Measurements from ENCODE around the gene ST8SIA6.

DNA sequence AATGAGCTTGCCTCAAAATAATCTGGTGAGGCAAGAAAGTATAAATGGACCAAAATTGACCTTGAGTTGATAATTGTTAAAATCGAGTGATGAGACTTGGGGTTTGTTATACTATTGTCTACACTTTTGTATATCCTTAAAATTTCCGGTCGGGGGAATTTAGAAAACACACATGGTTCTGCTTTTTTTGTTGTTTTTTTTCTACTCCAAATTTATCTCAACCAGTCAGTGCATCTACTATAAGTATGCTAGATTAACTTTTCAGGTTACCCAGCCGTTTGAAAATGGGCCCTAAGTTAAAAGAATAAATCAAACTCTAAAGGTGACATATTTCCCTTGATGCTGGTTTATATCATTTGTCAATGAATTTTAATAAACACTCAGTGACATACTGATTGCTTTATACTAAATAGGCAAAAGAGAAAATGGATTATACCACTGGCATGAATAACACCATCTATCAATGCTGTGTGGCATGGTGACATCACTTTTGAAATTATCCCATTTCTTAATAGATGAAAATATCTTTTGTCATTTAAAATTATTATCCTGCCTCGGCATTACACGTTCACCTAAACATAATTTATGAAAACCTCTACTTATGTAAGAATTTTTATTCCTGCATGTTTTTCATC is 40.3 kb upstream of the ST8SIA6 start:
- TF ChIP-seq, protein P1, sequence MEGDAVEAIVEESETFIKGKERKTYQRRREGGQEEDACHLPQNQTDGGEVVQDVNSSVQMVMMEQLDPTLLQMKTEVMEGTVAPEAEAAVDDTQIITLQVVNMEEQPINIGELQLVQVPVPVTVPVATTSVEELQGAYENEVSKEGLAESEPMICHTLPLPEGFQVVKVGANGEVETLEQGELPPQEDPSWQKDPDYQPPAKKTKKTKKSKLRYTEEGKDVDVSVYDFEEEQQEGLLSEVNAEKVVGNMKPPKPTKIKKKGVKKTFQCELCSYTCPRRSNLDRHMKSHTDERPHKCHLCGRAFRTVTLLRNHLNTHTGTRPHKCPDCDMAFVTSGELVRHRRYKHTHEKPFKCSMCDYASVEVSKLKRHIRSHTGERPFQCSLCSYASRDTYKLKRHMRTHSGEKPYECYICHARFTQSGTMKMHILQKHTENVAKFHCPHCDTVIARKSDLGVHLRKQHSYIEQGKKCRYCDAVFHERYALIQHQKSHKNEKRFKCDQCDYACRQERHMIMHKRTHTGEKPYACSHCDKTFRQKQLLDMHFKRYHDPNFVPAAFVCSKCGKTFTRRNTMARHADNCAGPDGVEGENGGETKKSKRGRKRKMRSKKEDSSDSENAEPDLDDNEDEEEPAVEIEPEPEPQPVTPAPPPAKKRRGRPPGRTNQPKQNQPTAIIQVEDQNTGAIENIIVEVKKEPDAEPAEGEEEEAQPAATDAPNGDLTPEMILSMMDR (IDR thresholded peaks at IDR 0.05 in 2 of 3, conservative IDR thresholded peaks at IDR 0.05 in 1 of 3; ENCODE audit: control insufficient read depth in 2 of 3, extremely low read depth in 1 of 3, insufficient read depth in 1 of 3, low read depth in 3 of 3, low read length in 3 of 3) = no peak
- TF ChIP-seq, protein P2, sequence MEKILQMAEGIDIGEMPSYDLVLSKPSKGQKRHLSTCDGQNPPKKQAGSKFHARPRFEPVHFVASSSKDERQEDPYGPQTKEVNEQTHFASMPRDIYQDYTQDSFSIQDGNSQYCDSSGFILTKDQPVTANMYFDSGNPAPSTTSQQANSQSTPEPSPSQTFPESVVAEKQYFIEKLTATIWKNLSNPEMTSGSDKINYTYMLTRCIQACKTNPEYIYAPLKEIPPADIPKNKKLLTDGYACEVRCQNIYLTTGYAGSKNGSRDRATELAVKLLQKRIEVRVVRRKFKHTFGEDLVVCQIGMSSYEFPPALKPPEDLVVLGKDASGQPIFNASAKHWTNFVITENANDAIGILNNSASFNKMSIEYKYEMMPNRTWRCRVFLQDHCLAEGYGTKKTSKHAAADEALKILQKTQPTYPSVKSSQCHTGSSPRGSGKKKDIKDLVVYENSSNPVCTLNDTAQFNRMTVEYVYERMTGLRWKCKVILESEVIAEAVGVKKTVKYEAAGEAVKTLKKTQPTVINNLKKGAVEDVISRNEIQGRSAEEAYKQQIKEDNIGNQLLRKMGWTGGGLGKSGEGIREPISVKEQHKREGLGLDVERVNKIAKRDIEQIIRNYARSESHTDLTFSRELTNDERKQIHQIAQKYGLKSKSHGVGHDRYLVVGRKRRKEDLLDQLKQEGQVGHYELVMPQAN (conservative IDR thresholded peaks at IDR 0.05) = no peak
- no peak for TF ChIP-seq POLR2A (IDR thresholded peaks at IDR 0.05; ENCODE audit: low read depth, low read length)
- TF ChIP-seq MXI1 (IDR thresholded peaks at IDR 0.05; ENCODE audit: low read depth, low read length) = no peak
- TF ChIP-seq RFX5 (IDR thresholded peaks at IDR 0.05; ENCODE audit: low read depth, low read length) = no peak
- TF ChIP-seq, protein P3, sequence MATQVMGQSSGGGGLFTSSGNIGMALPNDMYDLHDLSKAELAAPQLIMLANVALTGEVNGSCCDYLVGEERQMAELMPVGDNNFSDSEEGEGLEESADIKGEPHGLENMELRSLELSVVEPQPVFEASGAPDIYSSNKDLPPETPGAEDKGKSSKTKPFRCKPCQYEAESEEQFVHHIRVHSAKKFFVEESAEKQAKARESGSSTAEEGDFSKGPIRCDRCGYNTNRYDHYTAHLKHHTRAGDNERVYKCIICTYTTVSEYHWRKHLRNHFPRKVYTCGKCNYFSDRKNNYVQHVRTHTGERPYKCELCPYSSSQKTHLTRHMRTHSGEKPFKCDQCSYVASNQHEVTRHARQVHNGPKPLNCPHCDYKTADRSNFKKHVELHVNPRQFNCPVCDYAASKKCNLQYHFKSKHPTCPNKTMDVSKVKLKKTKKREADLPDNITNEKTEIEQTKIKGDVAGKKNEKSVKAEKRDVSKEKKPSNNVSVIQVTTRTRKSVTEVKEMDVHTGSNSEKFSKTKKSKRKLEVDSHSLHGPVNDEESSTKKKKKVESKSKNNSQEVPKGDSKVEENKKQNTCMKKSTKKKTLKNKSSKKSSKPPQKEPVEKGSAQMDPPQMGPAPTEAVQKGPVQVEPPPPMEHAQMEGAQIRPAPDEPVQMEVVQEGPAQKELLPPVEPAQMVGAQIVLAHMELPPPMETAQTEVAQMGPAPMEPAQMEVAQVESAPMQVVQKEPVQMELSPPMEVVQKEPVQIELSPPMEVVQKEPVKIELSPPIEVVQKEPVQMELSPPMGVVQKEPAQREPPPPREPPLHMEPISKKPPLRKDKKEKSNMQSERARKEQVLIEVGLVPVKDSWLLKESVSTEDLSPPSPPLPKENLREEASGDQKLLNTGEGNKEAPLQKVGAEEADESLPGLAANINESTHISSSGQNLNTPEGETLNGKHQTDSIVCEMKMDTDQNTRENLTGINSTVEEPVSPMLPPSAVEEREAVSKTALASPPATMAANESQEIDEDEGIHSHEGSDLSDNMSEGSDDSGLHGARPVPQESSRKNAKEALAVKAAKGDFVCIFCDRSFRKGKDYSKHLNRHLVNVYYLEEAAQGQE (IDR thresholded peaks at IDR 0.05; ENCODE audit: low read depth, low read length) = no peak

Data from GM12878 (cell line).